HepG2 (cell line): ENCODE data around the gene CCDC57. TPM values are rescaled to one million over a fixed set of nuclear protein-coding genes. Genes with fewer than 3 reads are reported as not detected.

Source experiments
- ARID4A ChIP-seq: sonication (generic); formaldehyde crosslinking; IDR thresholded peaks from 2 replicates; pipeline ENCODE4 v1.5.0; 2020; ENCODE audit warnings: mild to moderate bottlenecking, missing genetic modification reagents, borderline replicate concordance
- CBX5 ChIP-seq: sonication (generic); formaldehyde crosslinking; IDR thresholded peaks from 2 replicates; pipeline ENCODE4 v1.4.0; 2020; ENCODE audit warnings: missing genetic modification reagents, borderline replicate concordance
- CENPX ChIP-seq: sonication (generic); formaldehyde crosslinking; IDR thresholded peaks from 2 replicates; pipeline ENCODE4 v1.9.0; 2021; ENCODE audit warnings: mild to moderate bottlenecking, missing genetic modification reagents, moderate library complexity
- JDP2 ChIP-seq: sonication (generic); formaldehyde crosslinking; IDR thresholded peaks from 2 replicates; pipeline ENCODE4 v1.8.1; 2022; ENCODE audit warnings: missing genetic modification reagents, borderline replicate concordance
- MTF1 ChIP-seq: sonication (generic); formaldehyde crosslinking; IDR thresholded peaks from 2 replicates; pipeline ENCODE4 v1.5.0; 2020; ENCODE audit warnings: missing genetic modification reagents
- REST ChIP-seq, 2 experiments: IDR thresholded peaks; 2 replicates each; pipeline ENCODE4 v1.6.1; 2011 to 2012; ENCODE audit warnings: low read length in 2 of 2, borderline replicate concordance in 1 of 2, low read depth in 1 of 2, mild to moderate bottlenecking in 1 of 2, moderate library complexity in 1 of 2
- SRSF1 ChIP-seq: fragments of 200-400 bp; formaldehyde crosslinking; optimal IDR thresholded peaks from 2 replicates; pipeline ENCODE3; 2017; ENCODE audit warnings: mild to moderate bottlenecking, low read depth, low read length, moderate library complexity
- SRSF4 ChIP-seq: fragments of 200-400 bp; formaldehyde crosslinking; IDR thresholded peaks from one replicate; pipeline ENCODE4 v1.6.1; 2018; ENCODE audit warnings: mild to moderate bottlenecking, low read depth, low read length, moderate library complexity; ENCODE audit not compliant: poor library complexity, severe bottlenecking
- STAG1 ChIP-seq: sonication (generic); formaldehyde crosslinking; IDR thresholded peaks from 2 replicates; pipeline ENCODE4 v1.4.0; 2020; ENCODE audit warnings: missing genetic modification reagents
- ZFP90 ChIP-seq: sonication (generic); formaldehyde crosslinking; IDR thresholded peaks from 2 replicates; pipeline ENCODE4 v1.8.0; 2022; ENCODE audit warnings: missing genetic modification reagents, mild to moderate bottlenecking, inconsistent platforms, borderline replicate concordance
- ZNF335 ChIP-seq: sonication (generic); formaldehyde crosslinking; IDR thresholded peaks from 2 replicates; pipeline ENCODE4 v1.4.0; 2020; ENCODE audit warnings: missing genetic modification reagents
- ZNF382 ChIP-seq: sonication (generic); formaldehyde crosslinking; IDR thresholded peaks from 2 replicates; pipeline ENCODE4 v1.5.0; 2020; ENCODE audit warnings: missing genetic modification reagents, mild to moderate bottlenecking, borderline replicate concordance
- ZNF468 ChIP-seq: sonication (generic); formaldehyde crosslinking; IDR thresholded peaks from 2 replicates; pipeline ENCODE4 v1.8.0; 2022; ENCODE audit warnings: mild to moderate bottlenecking, moderate library complexity, missing genetic modification reagents
- ZNF513 ChIP-seq: sonication (generic); formaldehyde crosslinking; conservative IDR thresholded peaks from 2 replicates; pipeline ENCODE4 v1.5.0; 2020; ENCODE audit warnings: missing genetic modification reagents
- ZNF724P ChIP-seq: sonication (generic); formaldehyde crosslinking; IDR thresholded peaks from 2 replicates; pipeline ENCODE4 v1.8.0; 2022; ENCODE audit warnings: missing genetic modification reagents, borderline replicate concordance
- ZNF749 ChIP-seq: sonication (generic); formaldehyde crosslinking; IDR thresholded peaks from 2 replicates; pipeline ENCODE4 v1.8.0; 2022; ENCODE audit warnings: mild to moderate bottlenecking, missing genetic modification reagents, moderate library complexity, borderline replicate concordance
- ZNF770 ChIP-seq: sonication (generic); formaldehyde crosslinking; IDR thresholded peaks from 2 replicates; pipeline ENCODE4 v1.5.0; 2020; ENCODE audit warnings: mild to moderate bottlenecking, missing genetic modification reagents
- ZNF841 ChIP-seq: sonication (generic); formaldehyde crosslinking; IDR thresholded peaks from 2 replicates; pipeline ENCODE4 v1.8.1; 2023; ENCODE audit warnings: missing genetic modification reagents, borderline replicate concordance
- polyA plus RNA-seq, 8 experiments: library from polyadenylated mRNA; depleted of rRNA in 3 of 8; stranded (reverse) in 7 of 8; unstranded in 1 of 8; fragments of >200 nt; fragmentation: Illumina TruSeq in 4 of 8; extraction: Trizol in 4 of 8; gene quantifications; 2 replicates each; pipeline versions ENCODE4 v1.2.1 to v1.2.3, GENCODE V29; 2011 to 2016; ENCODE audit warnings: low read depth in 4 of 8, missing spikeins in 1 of 8, mixed read lengths in 1 of 8; ENCODE audit not compliant: insufficient read depth in 1 of 8
- total RNA-seq, 5 experiments: library from RNA; depleted of rRNA; stranded (reverse); fragments of >200 nt; fragmentation: Illumina TruSeq; extraction: Trizol; gene quantifications; 2 replicates each; pipeline ENCODE4 v1.2.3, GENCODE V29; 2016; ENCODE audit warnings: low read depth in 1 of 5

The CCDC57 gene
- total and polyA plus RNA-seq, 2 of the 13 experiments (the other 11 are each of a cell fraction or from before 2014, with no cell fraction given): 59.3 to 59.9 TPM

GRCh38 chr17:82239401-82239925 lies 26.8 kb upstream of the CCDC57 start (continued):
- TF ChIP-seq ZNF513 (no peak), MTF1 (CRISPR knock-in tag) (no peak), ZNF335 (CRISPR knock-in tag) (peak; percentile 9; the same call in 1 of the 2 replicates), REST (IDR thresholded peaks at IDR 0.05; ENCODE audit: borderline replicate concordance in 1 of 2, low read depth in 1 of 2, low read length in 2 of 2) (no peak), CENPX (no peak), ARID4A (CRISPR knock-in tag) (no peak), ZNF770 (CRISPR knock-in tag) (no peak), ZNF724P (CRISPR knock-in tag) (no peak), ZFP90 (CRISPR knock-in tag) (no peak), ZNF749 (CRISPR knock-in tag) (no peak), ZNF382 (CRISPR knock-in tag) (no peak), ZNF841 (CRISPR knock-in tag) (peak; percentile 72; the same call in 1 of the 2 replicates), STAG1 (CRISPR knock-in tag) (no peak), CBX5 (no peak), SRSF1 (peak; percentile 6), JDP2 (no peak), ZNF468 (CRISPR knock-in tag) (peak; percentile 12; the same call in 1 of the 2 replicates), SRSF4 (no peak)
